ENCODE measurements around the gene PGAP3.

PGAP3 gene

DNA sequence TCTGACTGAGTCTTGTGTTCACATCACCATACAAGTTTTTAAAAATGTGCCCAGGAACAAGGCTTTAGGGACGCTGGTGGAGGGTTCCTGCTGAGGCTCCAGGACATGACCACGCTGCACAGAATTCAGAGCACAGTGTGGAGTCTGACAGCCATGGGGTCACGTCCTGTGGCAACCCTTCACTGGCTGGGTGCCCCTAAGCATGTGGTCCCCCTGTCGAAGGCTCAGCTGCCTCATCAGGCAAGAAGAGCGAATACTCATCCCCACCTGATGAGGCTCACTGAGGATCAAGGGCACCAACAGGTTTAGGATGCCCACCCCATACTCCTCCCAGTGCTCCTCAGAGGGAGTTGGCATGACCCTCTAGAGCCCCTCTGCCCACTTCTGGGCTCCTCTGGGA, 13.7 kb downstream of the PGAP3 start:
- no peak for DNase-seq (ENCODE audit: low spot score)
- TF ChIP-seq, protein P1, sequence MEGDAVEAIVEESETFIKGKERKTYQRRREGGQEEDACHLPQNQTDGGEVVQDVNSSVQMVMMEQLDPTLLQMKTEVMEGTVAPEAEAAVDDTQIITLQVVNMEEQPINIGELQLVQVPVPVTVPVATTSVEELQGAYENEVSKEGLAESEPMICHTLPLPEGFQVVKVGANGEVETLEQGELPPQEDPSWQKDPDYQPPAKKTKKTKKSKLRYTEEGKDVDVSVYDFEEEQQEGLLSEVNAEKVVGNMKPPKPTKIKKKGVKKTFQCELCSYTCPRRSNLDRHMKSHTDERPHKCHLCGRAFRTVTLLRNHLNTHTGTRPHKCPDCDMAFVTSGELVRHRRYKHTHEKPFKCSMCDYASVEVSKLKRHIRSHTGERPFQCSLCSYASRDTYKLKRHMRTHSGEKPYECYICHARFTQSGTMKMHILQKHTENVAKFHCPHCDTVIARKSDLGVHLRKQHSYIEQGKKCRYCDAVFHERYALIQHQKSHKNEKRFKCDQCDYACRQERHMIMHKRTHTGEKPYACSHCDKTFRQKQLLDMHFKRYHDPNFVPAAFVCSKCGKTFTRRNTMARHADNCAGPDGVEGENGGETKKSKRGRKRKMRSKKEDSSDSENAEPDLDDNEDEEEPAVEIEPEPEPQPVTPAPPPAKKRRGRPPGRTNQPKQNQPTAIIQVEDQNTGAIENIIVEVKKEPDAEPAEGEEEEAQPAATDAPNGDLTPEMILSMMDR (IDR thresholded peaks at IDR 0.05) = no peak
- peak overlapping the region; percentile 87 to 96 for H3K27ac ChIP-seq
- no peak overlapping the region for H3K4me3 ChIP-seq

- TF ChIP-seq, protein P1 (IDR thresholded peaks at IDR 0.05) = no peak
- H3K4me3 ChIP-seq = no peak overlapping the region
- DNase-seq (ENCODE audit: low spot score) = no peak
- H3K27ac ChIP-seq = no peak overlapping the region
Observed at GRCh38 chr17:39673335-39674081, 14.3 kb downstream of the PGAP3 start.

DNA sequence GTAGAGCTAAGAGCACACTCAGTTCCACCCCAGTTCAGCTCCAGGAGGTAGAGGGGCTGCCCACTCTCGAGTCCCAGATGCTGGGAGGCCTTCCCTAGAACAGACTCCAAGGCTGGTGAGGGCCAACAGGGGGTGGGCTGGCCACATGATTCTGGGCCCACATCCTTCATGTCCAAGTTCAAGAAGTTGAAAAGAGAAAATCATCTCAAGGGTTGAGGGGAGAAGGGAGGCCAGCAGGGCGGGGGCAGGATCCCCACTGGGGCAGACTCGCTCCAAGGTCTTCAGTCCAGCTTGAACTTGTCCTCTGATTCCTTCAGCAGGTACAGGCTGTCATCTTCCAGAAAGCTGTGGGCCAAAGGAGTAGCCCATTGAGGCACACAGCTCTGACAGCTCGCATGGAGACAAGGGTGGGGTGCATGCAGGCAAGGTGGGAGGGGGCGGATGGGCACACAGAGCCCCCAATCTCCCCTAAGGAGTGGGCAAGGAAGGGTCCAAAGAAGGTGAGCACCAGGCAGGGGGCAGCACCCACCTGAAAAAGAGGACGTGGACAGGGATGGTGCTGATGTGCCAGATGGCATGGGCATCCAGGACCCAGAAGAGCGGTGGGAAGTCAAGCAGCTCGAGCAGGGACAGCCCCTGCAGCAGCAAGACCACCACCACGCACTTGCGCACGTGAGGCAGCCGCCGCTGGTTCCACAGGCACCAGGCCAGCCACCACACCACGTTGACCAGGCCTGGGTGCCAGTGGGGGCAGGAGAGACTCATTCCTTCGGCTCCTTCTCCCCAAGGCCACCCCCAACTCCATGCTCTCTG, 15.1 kb downstream of the PGAP3 start:
- TF ChIP-seq, protein P1 (IDR thresholded peaks at IDR 0.05) = no peak
- Histone ChIP-seq H3K27ac (no peak overlapping the region), H3K4me3 (no peak overlapping the region)
- DNase-seq (ENCODE audit: low spot score) = no peak

- DNase-seq (ENCODE audit: low spot score) = no peak
- Histone ChIP-seq H3K4me3 (no peak overlapping the region), H3K27ac (no peak overlapping the region)
- TF ChIP-seq, protein P1 (IDR thresholded peaks at IDR 0.05) = peak; percentile 45
Observed at GRCh38 chr17:39671651-39672521, 16.0 kb downstream of the PGAP3 start.

DNA sequence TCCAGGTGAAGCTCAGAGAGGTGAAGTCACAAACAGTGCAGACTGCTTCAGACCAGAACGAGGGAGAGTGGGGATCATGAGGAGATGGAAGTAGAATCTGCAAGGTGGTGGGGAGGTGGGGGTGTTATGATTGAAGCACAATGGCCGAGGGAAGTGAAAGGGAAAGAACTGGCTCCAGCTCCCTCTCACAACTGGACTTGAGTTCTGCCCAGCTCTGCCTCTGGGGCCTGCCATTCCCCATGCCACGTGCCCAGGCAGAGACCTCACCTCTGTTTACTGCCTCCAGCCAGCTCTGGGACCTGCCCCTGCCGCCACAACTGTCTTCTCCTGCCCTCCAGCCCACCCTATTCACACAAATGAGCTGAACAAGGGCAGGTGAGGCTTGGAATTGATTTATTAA, 17.1 kb downstream of the PGAP3 start:
- no peak for DNase-seq (ENCODE audit: low spot score)
- Histone ChIP-seq H3K27ac (no peak overlapping the region), H3K4me3 (no peak overlapping the region)
- TF ChIP-seq, protein P1 (IDR thresholded peaks at IDR 0.05) = no peak

- no peak overlapping the region for H3K27ac ChIP-seq
- no peak overlapping the region for H3K4me3 ChIP-seq
- no peak for DNase-seq (ENCODE audit: low spot score)
- TF ChIP-seq, protein P1 (IDR thresholded peaks at IDR 0.05) = no peak
Observed at GRCh38 chr17:39669897-39670735, 17.7 kb downstream of the PGAP3 start.

Measured in coronary artery (tissue), 2 donors.